ENCODE results near the gene PNPO.

DNA sequence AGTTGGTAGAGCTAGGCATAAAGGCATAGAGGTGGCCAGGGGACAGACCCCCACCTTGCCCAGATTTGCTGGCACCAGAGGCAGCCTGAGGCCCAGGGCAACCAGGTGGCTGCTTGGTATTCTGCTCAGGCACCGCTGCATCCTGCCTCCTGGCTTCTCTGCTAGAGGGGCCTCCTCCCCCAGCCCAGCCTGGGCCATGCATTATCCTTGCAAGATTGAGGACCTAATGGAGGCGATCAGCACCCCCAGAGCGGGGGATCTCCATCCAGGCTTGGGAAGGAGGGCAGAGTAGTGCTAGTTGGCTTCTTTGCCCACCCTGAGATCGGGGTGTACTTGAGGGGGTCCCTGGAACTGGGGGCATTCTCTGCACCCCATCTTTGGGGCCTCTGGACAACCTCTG is 53.4 kb downstream of the PNPO start:
- TF ChIP-seq EP300 (IDR thresholded peaks at IDR 0.05; ENCODE audit: borderline replicate concordance in 1 of 2, low read depth in 1 of 2, low read length in 1 of 2) (no peak), RAD21 (IDR thresholded peaks at IDR 0.05; ENCODE audit: low read length) (no peak), JUND (IDR thresholded peaks at IDR 0.05) (no peak), NFIC (IDR thresholded peaks at IDR 0.05; ENCODE audit: borderline replicate concordance) (no peak), EZH2phosphoT487 (IDR thresholded peaks at IDR 0.05; ENCODE audit: borderline replicate concordance, low read depth) (no peak), SIN3A (IDR thresholded peaks at IDR 0.05; ENCODE audit: borderline replicate concordance, low read depth, low read length) (no peak), POLR2AphosphoS5 (IDR thresholded peaks at IDR 0.05; ENCODE audit: low read depth, low read length) (no peak), RFX5 (IDR thresholded peaks at IDR 0.05; ENCODE audit: low read length) (no peak), FOSL2 (IDR thresholded peaks at IDR 0.05; ENCODE audit: borderline replicate concordance, low read depth) (no peak)
- TF ChIP-seq, protein P1, sequence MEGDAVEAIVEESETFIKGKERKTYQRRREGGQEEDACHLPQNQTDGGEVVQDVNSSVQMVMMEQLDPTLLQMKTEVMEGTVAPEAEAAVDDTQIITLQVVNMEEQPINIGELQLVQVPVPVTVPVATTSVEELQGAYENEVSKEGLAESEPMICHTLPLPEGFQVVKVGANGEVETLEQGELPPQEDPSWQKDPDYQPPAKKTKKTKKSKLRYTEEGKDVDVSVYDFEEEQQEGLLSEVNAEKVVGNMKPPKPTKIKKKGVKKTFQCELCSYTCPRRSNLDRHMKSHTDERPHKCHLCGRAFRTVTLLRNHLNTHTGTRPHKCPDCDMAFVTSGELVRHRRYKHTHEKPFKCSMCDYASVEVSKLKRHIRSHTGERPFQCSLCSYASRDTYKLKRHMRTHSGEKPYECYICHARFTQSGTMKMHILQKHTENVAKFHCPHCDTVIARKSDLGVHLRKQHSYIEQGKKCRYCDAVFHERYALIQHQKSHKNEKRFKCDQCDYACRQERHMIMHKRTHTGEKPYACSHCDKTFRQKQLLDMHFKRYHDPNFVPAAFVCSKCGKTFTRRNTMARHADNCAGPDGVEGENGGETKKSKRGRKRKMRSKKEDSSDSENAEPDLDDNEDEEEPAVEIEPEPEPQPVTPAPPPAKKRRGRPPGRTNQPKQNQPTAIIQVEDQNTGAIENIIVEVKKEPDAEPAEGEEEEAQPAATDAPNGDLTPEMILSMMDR (IDR thresholded peaks at IDR 0.05), result no peak
- TF ChIP-seq, protein P2, sequence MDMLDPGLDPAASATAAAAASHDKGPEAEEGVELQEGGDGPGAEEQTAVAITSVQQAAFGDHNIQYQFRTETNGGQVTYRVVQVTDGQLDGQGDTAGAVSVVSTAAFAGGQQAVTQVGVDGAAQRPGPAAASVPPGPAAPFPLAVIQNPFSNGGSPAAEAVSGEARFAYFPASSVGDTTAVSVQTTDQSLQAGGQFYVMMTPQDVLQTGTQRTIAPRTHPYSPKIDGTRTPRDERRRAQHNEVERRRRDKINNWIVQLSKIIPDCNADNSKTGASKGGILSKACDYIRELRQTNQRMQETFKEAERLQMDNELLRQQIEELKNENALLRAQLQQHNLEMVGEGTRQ (IDR thresholded peaks at IDR 0.05; ENCODE audit: borderline replicate concordance, low read depth, low read length), result no peak
- TF ChIP-seq, protein P3, sequence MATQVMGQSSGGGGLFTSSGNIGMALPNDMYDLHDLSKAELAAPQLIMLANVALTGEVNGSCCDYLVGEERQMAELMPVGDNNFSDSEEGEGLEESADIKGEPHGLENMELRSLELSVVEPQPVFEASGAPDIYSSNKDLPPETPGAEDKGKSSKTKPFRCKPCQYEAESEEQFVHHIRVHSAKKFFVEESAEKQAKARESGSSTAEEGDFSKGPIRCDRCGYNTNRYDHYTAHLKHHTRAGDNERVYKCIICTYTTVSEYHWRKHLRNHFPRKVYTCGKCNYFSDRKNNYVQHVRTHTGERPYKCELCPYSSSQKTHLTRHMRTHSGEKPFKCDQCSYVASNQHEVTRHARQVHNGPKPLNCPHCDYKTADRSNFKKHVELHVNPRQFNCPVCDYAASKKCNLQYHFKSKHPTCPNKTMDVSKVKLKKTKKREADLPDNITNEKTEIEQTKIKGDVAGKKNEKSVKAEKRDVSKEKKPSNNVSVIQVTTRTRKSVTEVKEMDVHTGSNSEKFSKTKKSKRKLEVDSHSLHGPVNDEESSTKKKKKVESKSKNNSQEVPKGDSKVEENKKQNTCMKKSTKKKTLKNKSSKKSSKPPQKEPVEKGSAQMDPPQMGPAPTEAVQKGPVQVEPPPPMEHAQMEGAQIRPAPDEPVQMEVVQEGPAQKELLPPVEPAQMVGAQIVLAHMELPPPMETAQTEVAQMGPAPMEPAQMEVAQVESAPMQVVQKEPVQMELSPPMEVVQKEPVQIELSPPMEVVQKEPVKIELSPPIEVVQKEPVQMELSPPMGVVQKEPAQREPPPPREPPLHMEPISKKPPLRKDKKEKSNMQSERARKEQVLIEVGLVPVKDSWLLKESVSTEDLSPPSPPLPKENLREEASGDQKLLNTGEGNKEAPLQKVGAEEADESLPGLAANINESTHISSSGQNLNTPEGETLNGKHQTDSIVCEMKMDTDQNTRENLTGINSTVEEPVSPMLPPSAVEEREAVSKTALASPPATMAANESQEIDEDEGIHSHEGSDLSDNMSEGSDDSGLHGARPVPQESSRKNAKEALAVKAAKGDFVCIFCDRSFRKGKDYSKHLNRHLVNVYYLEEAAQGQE (IDR thresholded peaks at IDR 0.05; ENCODE audit: low read depth, low read length), result no peak
- TF ChIP-seq, protein P4, sequence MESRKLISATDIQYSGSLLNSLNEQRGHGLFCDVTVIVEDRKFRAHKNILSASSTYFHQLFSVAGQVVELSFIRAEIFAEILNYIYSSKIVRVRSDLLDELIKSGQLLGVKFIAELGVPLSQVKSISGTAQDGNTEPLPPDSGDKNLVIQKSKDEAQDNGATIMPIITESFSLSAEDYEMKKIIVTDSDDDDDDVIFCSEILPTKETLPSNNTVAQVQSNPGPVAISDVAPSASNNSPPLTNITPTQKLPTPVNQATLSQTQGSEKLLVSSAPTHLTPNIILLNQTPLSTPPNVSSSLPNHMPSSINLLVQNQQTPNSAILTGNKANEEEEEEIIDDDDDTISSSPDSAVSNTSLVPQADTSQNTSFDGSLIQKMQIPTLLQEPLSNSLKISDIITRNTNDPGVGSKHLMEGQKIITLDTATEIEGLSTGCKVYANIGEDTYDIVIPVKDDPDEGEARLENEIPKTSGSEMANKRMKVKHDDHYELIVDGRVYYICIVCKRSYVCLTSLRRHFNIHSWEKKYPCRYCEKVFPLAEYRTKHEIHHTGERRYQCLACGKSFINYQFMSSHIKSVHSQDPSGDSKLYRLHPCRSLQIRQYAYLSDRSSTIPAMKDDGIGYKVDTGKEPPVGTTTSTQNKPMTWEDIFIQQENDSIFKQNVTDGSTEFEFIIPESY (IDR thresholded peaks at IDR 0.05; ENCODE audit: borderline replicate concordance, low read depth), result no peak
- TF ChIP-seq, protein P5, sequence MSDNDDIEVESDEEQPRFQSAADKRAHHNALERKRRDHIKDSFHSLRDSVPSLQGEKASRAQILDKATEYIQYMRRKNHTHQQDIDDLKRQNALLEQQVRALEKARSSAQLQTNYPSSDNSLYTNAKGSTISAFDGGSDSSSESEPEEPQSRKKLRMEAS (IDR thresholded peaks at IDR 0.05; ENCODE audit: low read depth), result no peak
